Keratinocyte (primary cell): ENCODE data around the gene SLC9A2. TPM values are rescaled to one million over a fixed set of nuclear protein-coding genes. Genes with fewer than 3 reads are reported as not detected.

Experiments used
- DNase-seq: peaks from one replicate; pipeline ENCODE4 v3.0.0-alpha.2; 2011; ENCODE audit warnings: low read depth, missing footprints, low spot score
- FAIRE-seq: peaks from 2 replicates; lab custom pipeline; 2011; peaks lifted over from hg19 to GRCh38; lab: Jason Lieb, UNC
- H2AFZ ChIP-seq: 2 replicates; pipeline ENCODE4 v1.6.0; 2012; ENCODE audit warnings: low read length, control low read depth, inconsistent platforms; ENCODE audit not compliant: control insufficient read depth
- H3K27ac ChIP-seq: 2 replicates; pipeline ENCODE4 v1.5.1; 2011; ENCODE audit warnings: low read length; ENCODE audit not compliant: control insufficient read depth, insufficient read depth
- H3K27me3 ChIP-seq: 3 replicates; pipeline ENCODE4 v1.6.0; 2011; ENCODE audit warnings: low read length; ENCODE audit not compliant: control insufficient read depth, insufficient read depth; ENCODE audit errors: extremely low read depth
- H3K36me3 ChIP-seq, 2 experiments: 2 replicates in 1 of 2; 3 replicates in 1 of 2; pipeline ENCODE4 v1.5.1; 2011; ENCODE audit warnings: low read length in 2 of 2, mild to moderate bottlenecking in 1 of 2; ENCODE audit not compliant: control insufficient read depth in 2 of 2, insufficient read depth in 2 of 2; ENCODE audit errors: extremely low read depth in 1 of 2
- H3K4me1 ChIP-seq: 3 replicates; pipeline ENCODE4 v1.5.1; 2011; ENCODE audit warnings: low read length; ENCODE audit not compliant: control insufficient read depth, insufficient read depth; ENCODE audit errors: extremely low read depth
- H3K4me2 ChIP-seq: 3 replicates; pipeline ENCODE4 v1.6.0; 2011; ENCODE audit warnings: low read depth, low read length; ENCODE audit not compliant: control insufficient read depth, insufficient read depth; ENCODE audit errors: extremely low read depth
- H3K4me3 ChIP-seq, 3 experiments: fragments of 200-600 bp in 1 of 3; sonication (generic) in 1 of 3; 2 replicates in 2 of 3; 3 replicates in 1 of 3; pipeline ENCODE4 v1.5.1; 2011 to 2016; ENCODE audit warnings: low read length in 3 of 3, mild to moderate bottlenecking in 3 of 3, control low read depth in 2 of 3, inconsistent platforms in 1 of 3, low read depth in 1 of 3, mixed read lengths in 1 of 3, mixed run types in 1 of 3, moderate library complexity in 1 of 3; ENCODE audit not compliant: control insufficient read depth in 2 of 3, insufficient read depth in 2 of 3; ENCODE audit errors: extremely low read depth in 1 of 3
- H3K79me2 ChIP-seq: 2 replicates; pipeline ENCODE4 v1.6.0; 2012; ENCODE audit warnings: low read length; ENCODE audit not compliant: control insufficient read depth, insufficient read depth
- H3K9ac ChIP-seq: 3 replicates; pipeline ENCODE4 v1.6.0; 2011; ENCODE audit warnings: low read length; ENCODE audit not compliant: control insufficient read depth, insufficient read depth; ENCODE audit errors: extremely low read depth
- H3K9me1 ChIP-seq: 3 replicates; pipeline ENCODE4 v1.6.0; 2011; ENCODE audit warnings: low read length; ENCODE audit not compliant: control insufficient read depth, insufficient read depth; ENCODE audit errors: extremely low read depth
- H3K9me3 ChIP-seq: 2 replicates; pipeline ENCODE4 v1.5.1; 2012; ENCODE audit warnings: low read depth, low read length; ENCODE audit not compliant: control insufficient read depth
- H4K20me1 ChIP-seq: 3 replicates; pipeline ENCODE4 v1.6.0; 2011; ENCODE audit warnings: low read length; ENCODE audit not compliant: control insufficient read depth, insufficient read depth; ENCODE audit errors: extremely low read depth
- CTCF ChIP-seq, 3 experiments: IDR thresholded peaks in 1 of 3; conservative IDR thresholded peaks in 1 of 3; optimal IDR thresholded peaks in 1 of 3; 2 replicates in 2 of 3; 3 replicates in 1 of 3; pipeline versions ENCODE3 to v1.5.1; 2011; ENCODE audit warnings: low read length in 3 of 3, mild to moderate bottlenecking in 3 of 3, moderate library complexity in 2 of 3, control low read depth in 1 of 3, inconsistent platforms in 1 of 3; ENCODE audit not compliant: insufficient read depth in 2 of 3; ENCODE audit errors: extremely low read depth in 1 of 3
- EZH2 ChIP-seq: IDR thresholded peaks from one replicate; pipeline ENCODE4 v1.6.1; 2012; ENCODE audit warnings: inconsistent platforms, mild to moderate bottlenecking, low read length, moderate library complexity
- dilution Hi-C: fragments of 300-500 bp; cut with MboI; formaldehyde crosslinking; loops from one replicate; pipeline ENCODE4 v1.7.0; 2020; ENCODE audit warnings: low sequenced_read_pairs; ENCODE audit not compliant: extremely low pct_ligation_motif_present
- polyA plus RNA-seq, 5 experiments: library from polyadenylated mRNA; depleted of rRNA in 3 of 5; stranded (reverse) in 3 of 5; stranded (forward) in 1 of 5; unstranded in 1 of 5; fragments of >200 nt; gene quantifications; 1 replicate in 1 of 5; 2 replicates in 3 of 5; 3 replicates in 1 of 5; pipeline versions ENCODE4 v1.2.1 to v1.2.3, GENCODE V29; 2011 to 2012; ENCODE audit warnings: missing spikeins in 2 of 5, low read depth in 1 of 5, low replicate concordance in 1 of 5

Gene SLC9A2
- polyA plus RNA-seq, 1 donor (not counting 4 experiments of a cell fraction or from before 2014, with no cell fraction given), result 0.13 TPM

GRCh38 chr2:102578376-102578775 lies 41.0 kb upstream of the SLC9A2 start:
- no peaks in the 10 kb centered on the region for H4K20me1 ChIP-seq
- no peaks in the 10 kb centered on the region for H3K4me1 ChIP-seq
- H3K27me3 ChIP-seq, result no peaks in the 10 kb centered on the region
- no peak overlapping the region for H2AFZ ChIP-seq
- H3K9me3 ChIP-seq, result no peaks in the 10 kb centered on the region
- no peak for DNase-seq
- H3K9ac ChIP-seq, result no peak overlapping the region
- H3K27ac ChIP-seq, result no peak overlapping the region
- FAIRE-seq, result no peak
- no peak overlapping the region for H3K4me3 ChIP-seq
- no peaks in the 10 kb centered on the region for H3K36me3 ChIP-seq
- no peaks in the 10 kb centered on the region for H3K9me1 ChIP-seq
- no peaks in the 10 kb centered on the region for H3K79me2 ChIP-seq
- dilution Hi-C loops, result loop anchor here (25.0 kb wide), 1 partner anchor 116 kb away; the partner anchor contains the start of gene SLC9A4
- no peak overlapping the region for H3K4me2 ChIP-seq
- TF ChIP-seq EZH2 (no peak), CTCF (optimal IDR thresholded peaks at IDR 0.05 in 1 of 3, IDR thresholded peaks at IDR 0.05 in 1 of 3, conservative IDR thresholded peaks at IDR 0.05 in 1 of 3; ENCODE audit: extremely low read depth in 1 of 3, insufficient read depth in 2 of 3, low read length in 3 of 3) (no peak)

GRCh38 chr2:102581911-102582310 lies 37.4 kb upstream of the SLC9A2 start:
- Histone ChIP-seq H3K27ac (no peak overlapping the region), H3K4me1 (peaks cover 11% of the 10 kb centered on the region), H2AFZ (peak overlapping the region; percentile 45), H4K20me1 (no peaks in the 10 kb centered on the region), H3K4me2 (peak overlapping the region; percentile 27), H3K36me3 (no peaks in the 10 kb centered on the region), H3K79me2 (no peaks in the 10 kb centered on the region), H3K27me3 (no peaks in the 10 kb centered on the region), H3K4me3 (no peak overlapping the region), H3K9ac (no peak overlapping the region), H3K9me3 (no peaks in the 10 kb centered on the region), H3K9me1 (no peaks in the 10 kb centered on the region)
- DNase-seq (no peak), FAIRE-seq (no peak)
- dilution Hi-C loops, result loop anchor here (25.0 kb wide), 1 partner anchor 120 kb away; the partner anchor contains the start of gene SLC9A4
- TF ChIP-seq CTCF (optimal IDR thresholded peaks at IDR 0.05 in 1 of 3, IDR thresholded peaks at IDR 0.05 in 1 of 3, conservative IDR thresholded peaks at IDR 0.05 in 1 of 3; ENCODE audit: extremely low read depth in 1 of 3, insufficient read depth in 2 of 3, low read length in 3 of 3) (no peak), EZH2 (no peak)
